Measurements from ENCODE around the gene CTNNA3.

DNA sequence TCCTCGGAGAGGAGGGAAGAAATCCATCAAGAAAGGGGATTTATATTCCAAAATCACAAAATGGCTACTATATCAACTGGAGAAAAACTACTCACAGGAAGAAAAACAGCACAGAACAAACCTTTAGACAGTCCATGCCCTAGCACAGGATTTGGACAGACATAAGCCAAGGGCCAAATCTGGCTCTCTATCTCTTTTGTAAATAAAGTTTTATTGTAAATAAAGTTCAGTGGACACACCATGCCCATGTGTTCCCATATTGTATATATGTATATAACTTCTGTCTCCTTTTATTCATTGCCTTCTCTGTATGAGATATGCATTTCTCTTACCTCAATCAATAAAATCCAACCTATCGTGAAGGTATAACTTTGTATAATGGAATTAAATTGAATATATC lies 1513.0 kb downstream of the CTNNA3 start:
- TF ChIP-seq, protein P1, sequence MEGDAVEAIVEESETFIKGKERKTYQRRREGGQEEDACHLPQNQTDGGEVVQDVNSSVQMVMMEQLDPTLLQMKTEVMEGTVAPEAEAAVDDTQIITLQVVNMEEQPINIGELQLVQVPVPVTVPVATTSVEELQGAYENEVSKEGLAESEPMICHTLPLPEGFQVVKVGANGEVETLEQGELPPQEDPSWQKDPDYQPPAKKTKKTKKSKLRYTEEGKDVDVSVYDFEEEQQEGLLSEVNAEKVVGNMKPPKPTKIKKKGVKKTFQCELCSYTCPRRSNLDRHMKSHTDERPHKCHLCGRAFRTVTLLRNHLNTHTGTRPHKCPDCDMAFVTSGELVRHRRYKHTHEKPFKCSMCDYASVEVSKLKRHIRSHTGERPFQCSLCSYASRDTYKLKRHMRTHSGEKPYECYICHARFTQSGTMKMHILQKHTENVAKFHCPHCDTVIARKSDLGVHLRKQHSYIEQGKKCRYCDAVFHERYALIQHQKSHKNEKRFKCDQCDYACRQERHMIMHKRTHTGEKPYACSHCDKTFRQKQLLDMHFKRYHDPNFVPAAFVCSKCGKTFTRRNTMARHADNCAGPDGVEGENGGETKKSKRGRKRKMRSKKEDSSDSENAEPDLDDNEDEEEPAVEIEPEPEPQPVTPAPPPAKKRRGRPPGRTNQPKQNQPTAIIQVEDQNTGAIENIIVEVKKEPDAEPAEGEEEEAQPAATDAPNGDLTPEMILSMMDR (IDR thresholded peaks at IDR 0.05) = no peak
- TF ChIP-seq POLR2A (IDR thresholded peaks at IDR 0.05) = no peak
- TF ChIP-seq EP300 (IDR thresholded peaks at IDR 0.05) = no peak
- TF ChIP-seq POLR2AphosphoS5 (IDR thresholded peaks at IDR 0.05) = no peak
